Bone marrow (tissue), 2 donors: ENCODE data around the gene VGLL1.

Source experiments
- DNase-seq, 2 donors: peaks; one replicate each; lab custom pipeline; 2025; lab: John Stamatoyannopoulos, UW

VGLL1 gene

GRCh38 chrX:136531951-136532350 is at the start of gene VGLL1:
TSS of gene VGLL1 (plus strand) at chrX:136532215. CDS start at chrX:136536021, 3,806 bp downstream.
- no peak for DNase-seq

- DNase-seq, result no peak
Measured at GRCh38 chrX:136487647-136488046, 44.4 kb upstream of the VGLL1 start, which contains the start of gene BRS3. TSS of gene BRS3 (plus strand) at chrX:136487947. CDS start at chrX:136488115, 168 bp downstream.

GRCh38 chrX:136488706-136489105 is 43.3 kb upstream of the VGLL1 start:
- no peak for DNase-seq

- DNase-seq, result no peak
Measured at GRCh38 chrX:136491832-136492231, 40.2 kb upstream of the VGLL1 start.

- no peak for DNase-seq
Measured at GRCh38 chrX:136493011-136493410, 39.0 kb upstream of the VGLL1 start.

GRCh38 chrX:136495043-136495442 is 37.0 kb upstream of the VGLL1 start:
- DNase-seq, result no peak

- DNase-seq, result no peak
Measured at GRCh38 chrX:136496186-136496763, 35.7 kb upstream of the VGLL1 start.

GRCh38 chrX:136496764-136497555 is 35.1 kb upstream of the VGLL1 start:
- peak; percentile 62 to 79 for DNase-seq

- no peak for DNase-seq
Measured at GRCh38 chrX:136497556-136498052, 34.4 kb upstream of the VGLL1 start, which contains the start of gene HTATSF1. TSS of gene HTATSF1 (plus strand) at chrX:136497592. CDS start at chrX:136497685, 93 bp downstream.

GRCh38 chrX:136519069-136519468 is 12.9 kb upstream of the VGLL1 start:
- DNase-seq, result no peak

GRCh38 chrX:136523770-136524169 is 8.2 kb upstream of the VGLL1 start:
- DNase-seq, result no peak

- peak in 1 of 2 donors; percentile 72 for DNase-seq
Measured at GRCh38 chrX:136525738-136526606, 6.0 kb upstream of the VGLL1 start.

GRCh38 chrX:136528645-136529315 is 3.2 kb upstream of the VGLL1 start:
- DNase-seq, result no peak

- no peak for DNase-seq
Measured at GRCh38 chrX:136529795-136530194, 2.2 kb upstream of the VGLL1 start.

- DNase-seq, result no peak
Measured at GRCh38 chrX:136534131-136534530, 2.1 kb downstream of the VGLL1 start.

GRCh38 chrX:136538811-136539210 is 6.8 kb downstream of the VGLL1 start:
- no peak for DNase-seq

GRCh38 chrX:136540226-136540625 is 8.2 kb downstream of the VGLL1 start:
- DNase-seq, result no peak

GRCh38 chrX:136541294-136541693 is 9.3 kb downstream of the VGLL1 start:
- no peak for DNase-seq

- no peak for DNase-seq
Measured at GRCh38 chrX:136542281-136542680, 10.3 kb downstream of the VGLL1 start.

- peak in 1 of 2 donors; percentile 8 for DNase-seq
Measured at GRCh38 chrX:136546371-136546781, 14.4 kb downstream of the VGLL1 start.

GRCh38 chrX:136549226-136549625 is 17.2 kb downstream of the VGLL1 start:
- DNase-seq, result no peak

- no peak for DNase-seq
Measured at GRCh38 chrX:136551410-136551809, 19.4 kb downstream of the VGLL1 start.
